NCI-H748 treated with DMSO at 0.1 percent for 48 hours (cell line): ENCODE results near the gene KLHDC4.
"Not testable (repeated sequence)": the region's sequence is repeated elsewhere in the genome, so short reads cannot be mapped to it uniquely, and the experiment has no call there.

Source experiments
- DNase-seq: peaks from one replicate; lab custom pipeline; 2025; lab: John Stamatoyannopoulos, UW

Gene KLHDC4

DNA sequence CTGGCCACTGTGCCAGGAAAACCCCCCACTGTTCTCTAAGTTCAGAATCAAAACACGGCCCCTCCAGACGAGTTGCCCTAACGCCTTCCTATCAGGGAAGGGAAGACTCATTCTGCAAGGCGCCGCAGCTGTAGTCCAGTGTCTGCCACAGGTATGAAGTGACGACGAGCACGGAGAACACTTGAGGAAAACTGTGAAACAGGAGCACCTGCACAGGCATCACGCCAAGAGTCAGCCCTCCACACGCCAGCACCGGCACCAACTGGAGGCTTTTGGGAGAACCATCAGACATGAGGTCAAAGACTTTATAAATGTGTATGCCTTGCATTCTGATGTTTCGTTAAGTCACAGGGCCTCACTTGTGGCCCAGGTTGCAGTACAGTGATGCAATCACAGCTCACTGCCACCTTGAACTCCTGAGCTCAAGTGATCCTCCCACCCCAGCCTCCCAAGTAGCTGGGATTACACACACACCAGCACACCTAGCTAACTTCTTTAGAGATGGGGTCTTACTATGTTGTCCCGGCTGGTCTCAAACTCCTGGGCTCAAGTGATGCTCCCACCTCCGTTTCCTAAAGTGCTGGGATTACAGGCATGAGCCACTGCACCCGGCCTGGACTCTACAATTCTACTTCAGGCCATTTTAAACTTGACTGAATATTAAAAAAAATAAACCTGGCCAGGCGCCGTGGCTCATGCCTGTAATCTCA lies 22.9 kb downstream of the KLHDC4 start:
- no peak for DNase-seq

DNA sequence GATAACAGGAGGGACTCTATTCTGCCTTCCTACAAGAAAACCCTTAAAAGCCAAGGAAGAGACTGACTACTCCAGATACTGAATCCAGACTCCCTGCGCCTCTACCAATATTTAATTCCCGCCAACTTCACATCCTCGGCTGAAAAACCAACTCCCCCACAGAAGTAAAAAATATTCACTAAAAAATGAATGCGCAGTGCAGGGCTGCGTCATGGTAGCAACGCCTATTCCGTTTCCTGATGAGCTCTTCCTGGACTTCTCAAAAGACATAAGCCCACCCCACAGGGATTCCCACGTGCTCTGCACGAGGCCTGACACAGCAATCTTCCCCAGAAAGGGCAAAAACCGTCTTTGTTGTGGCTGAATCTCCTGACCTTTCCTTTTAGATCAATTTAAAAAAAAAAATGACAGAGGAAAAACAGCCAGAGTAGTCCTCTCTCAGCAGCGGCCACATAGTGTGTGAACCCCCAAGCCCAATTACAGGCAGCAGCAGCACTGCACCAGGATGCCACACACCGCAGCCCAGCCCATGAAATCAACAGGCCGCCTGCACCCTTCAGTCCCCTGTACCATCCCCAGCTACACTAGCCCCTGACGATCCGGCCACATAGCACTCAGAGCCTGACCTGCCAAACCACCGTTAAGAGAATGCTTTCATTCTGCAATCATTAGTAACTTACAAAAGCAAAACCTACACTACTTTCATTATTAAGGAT lies 23.9 kb downstream of the KLHDC4 start:
- DNase-seq = no peak

DNA sequence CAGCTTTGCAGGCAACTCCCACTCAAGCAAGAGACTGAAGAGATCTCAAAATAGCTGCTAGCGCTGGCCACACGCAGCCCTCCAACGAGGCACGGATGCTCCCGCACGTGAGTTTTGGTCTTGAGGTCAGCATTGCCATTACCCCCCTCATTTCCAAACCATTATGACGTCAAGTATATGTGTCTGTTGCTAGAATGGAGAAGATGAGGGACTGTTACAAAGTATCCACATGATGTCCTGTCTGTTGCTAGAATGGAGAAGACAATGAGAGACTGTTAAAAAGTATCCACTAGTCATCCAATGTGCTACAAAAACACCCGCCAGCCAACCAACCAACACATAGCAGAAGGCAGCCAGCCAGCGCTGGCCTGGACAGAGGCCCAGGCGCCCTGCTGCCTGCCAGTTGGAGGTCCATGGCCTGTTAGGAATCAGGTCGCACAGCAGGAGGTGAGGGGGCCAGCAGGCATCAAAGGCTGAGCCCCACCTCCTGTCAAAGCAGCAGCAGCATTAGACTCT lies 24.8 kb downstream of the KLHDC4 start:
- no peak for DNase-seq

DNA sequence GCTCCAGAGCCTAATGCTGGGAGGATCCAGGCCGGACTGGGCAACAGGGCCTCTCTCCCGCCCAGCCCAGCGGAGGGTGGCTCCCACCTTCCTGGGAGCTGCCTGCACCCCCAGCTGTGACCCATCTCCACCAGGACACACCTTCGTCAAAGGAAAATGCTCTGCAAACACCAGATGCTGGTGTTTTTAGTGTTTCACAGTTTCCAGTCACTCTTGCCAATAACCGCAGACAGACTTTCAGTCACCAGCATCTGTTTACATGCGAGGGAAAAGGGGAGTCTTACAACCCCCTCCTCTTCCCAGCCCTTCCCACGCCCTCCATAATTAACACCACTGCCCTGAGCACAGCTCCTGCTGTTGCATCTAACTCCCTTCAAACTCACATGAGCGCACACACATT lies 25.3 kb downstream of the KLHDC4 start:
- no peak for DNase-seq

DNA sequence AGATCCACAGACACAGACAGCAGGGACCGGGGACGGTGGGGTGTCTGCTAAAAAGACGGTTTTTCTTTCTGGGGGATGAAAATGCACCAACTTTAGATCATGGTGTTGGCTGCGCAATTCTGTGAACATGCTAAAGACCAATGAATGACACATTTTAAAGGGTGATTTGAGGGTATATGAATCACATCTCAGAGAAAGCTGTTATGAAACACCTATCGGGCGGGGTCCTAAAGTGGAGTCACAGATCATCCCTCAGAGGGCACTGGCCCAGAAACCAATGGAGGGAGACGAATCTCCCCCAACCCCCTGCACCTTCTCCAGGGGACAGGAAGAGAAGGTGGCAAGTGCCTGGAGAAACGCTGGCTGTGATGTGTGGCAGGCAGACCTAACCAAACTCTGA lies 26.0 kb downstream of the KLHDC4 start:
- no peak for DNase-seq

DNA sequence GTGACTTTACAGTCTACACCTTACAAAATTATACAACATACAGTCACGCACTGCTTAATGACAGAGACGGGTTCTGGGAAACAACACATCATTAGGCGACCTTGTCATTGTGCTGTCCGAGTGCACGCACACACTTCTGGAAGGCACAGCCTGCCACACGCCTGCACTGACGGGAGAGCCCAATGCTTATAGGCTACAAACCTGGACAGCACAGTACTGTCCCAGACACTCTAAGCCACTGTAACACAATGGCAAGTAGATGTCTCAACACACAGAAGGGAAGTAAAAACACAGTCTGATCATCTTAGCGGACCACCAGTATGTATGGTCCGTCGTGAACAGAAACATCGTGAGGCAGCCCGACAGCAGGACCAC lies 29.8 kb downstream of the KLHDC4 start:
- no peak for DNase-seq

DNA sequence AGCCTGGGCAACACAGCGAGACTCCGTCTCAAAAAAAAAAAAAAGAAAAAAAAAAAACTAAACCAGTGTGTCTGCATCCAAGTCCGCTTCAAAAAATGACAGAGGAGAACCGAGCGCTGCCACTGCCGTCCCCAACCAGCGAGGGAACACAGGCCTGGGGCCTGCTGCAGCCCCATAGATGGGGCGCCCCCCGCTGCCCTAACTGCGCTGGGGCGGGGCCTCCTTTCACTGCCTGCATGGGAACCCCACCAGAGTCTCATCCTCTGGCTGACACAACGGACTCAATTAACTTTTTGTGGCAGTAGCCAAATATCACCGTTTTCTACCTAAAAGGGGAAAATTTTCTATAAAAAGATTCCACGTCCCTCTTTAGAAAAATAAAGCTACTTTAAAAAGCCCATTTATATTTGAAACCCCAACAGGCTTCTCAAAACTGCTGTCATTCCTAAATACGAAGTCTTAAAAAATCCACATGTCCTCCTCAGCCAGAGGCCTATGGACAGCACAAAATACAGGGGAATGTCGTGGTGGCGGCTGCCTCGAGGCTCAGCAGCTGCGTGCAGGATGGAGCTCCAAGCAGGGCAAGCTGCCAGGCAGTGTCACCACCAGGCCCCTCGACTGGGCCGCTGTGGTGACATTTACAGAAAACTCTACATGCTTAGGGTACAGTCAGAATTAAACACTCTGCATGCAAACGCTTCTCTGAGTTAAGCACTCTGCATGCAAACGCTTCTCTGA lies 30.3 kb downstream of the KLHDC4 start:
- DNase-seq = no peak

DNA sequence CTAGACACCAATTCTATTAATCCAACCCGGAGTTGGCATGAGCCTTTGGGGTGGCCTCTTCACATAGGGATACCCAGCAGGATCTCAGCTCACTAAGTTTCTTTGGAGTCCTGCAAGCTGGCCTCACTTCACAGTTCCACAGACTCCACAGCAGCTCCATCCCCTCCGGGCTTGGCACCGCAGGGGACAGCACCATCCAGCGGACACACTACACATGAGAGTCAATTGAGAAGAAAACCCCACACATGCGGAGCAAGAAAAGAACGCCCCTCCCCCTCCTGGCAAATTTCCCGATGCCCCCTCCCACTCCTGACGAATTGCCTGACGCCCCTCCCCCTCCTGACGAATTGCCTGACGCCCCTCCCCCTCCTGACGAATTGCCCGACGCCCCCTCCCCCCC lies 31.1 kb downstream of the KLHDC4 start:
- no peak for DNase-seq

DNA sequence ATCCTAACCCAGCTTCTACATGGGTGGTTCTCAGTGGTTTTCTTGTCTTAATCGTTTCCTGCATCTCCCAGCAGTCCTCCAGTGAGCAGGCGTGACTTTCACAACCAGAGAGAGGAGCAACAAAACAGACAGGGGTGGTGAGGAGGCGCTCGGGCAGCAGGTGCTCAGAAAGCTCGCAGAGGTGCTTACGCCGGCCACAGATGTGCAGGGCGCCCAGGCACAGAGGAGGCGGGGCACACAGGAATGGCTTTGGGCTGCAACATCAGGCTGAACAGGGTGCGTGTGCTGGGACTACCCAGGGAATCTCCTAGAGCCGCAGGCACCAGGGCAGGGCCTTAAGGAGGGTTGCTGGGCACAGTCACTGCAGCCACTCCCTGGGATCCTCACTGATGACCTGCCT lies 32.6 kb downstream of the KLHDC4 start:
- peak; percentile 64 for DNase-seq

DNA sequence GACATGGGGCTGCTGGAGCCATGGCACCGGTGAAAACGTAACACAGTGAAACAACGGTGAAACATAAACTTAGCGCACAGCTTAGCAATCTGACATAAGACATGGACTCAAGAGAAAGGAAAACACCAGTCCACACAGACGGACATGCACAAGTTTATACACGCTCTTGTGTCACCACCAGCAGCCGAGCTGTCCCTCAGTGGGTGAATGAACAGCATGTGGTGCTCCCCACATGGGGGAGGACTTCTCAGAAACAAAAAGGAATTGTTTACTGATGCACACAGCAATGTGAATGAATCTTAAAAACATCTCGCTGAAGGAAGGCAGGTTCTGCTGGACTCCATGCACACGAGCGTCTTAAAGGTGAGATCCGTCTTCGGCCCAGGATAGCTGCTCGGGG lies 34.2 kb downstream of the KLHDC4 start:
- no peak for DNase-seq

DNA sequence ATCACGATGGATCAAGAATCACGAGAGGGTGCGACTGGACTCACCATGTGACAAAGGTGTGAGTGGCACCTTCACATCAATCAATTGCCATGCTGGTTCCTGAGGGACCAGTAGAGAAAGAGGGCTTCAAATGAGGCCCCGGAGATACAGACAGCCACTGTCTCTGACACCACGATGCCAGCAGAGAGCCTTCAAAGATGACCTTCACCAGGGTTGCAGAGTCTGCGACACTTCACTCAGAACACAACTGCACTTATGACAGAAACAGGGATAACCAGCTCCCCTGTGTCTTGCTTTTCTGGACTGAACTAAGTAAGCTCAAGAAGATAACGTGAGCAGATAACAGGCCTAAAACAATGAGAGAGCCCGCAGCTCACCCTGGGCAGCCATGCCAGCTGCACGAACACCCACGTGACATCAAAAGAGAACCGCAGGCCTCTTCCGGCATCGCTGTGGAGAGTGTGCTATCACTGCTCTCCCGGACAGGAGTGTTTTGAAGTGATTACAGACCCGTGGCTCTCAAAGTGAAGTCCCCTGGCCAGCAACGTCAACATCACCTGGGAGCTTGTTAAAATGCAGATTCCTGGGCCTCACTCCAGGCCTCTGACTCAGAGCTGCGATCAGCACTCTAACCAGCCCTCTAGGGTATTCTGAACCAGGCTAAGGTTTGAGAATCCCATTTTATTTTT lies 36.4 kb downstream of the KLHDC4 start:
- no peak for DNase-seq

DNA sequence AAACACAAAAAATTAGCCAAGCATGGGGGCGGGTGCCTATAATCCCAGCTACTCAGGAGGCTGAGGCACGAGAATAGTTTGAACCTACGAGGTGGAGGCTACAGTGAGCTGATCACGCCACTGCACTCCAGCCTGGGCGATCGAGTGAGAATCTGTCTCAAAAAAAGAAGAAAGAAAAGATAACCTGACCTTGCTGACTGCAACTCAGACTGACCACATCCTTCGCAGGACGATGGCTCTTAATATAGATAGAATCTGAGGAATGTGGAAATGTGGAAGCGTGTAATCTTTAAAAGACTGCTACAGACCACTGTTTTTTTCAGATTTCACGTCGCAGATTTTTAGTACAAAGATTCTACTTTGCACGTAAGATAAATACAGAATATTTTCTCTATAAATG lies 37.8 kb downstream of the KLHDC4 start:
- no peak for DNase-seq

DNA sequence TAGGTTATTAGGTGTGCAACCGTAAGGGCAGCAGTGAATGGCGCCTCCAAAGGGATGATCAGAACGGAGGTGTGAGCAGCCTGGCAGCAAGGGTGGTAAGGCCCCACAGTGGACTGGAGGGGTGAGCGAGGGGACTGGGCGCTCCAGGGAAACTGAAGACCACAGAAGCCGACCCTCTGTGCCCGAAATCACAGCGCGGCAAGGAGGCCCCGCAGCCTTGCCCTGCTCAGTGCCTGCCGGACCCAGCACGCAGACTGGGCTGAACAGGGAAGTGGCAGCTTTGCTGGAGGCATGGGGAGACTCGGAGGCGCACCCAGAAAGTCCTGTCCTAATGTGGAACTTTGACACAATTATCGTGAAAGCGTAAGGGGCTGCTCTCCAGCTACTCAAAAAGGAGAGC lies 38.4 kb downstream of the KLHDC4 start:
- no peak for DNase-seq

DNA sequence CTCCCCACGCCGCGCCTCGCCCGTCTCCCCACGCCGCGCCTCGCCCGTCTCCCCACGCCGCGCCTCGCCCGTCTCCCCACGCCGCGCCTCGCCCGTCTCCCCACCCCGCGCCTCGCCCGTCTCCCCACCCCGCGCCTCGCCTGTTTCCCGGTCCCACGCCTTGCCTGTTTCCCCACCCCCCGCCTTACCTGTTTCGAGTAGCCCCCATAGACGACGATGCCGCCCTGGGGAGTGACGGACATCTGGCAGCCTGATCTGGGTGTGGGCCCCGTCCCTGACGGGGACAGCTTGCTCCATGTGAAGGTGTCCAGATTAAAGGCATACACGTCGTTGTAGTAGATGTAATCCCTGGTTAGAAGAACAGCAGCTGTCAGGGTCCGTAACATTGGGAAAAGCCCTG lies 39.2 kb downstream of the KLHDC4 start:
- DNase-seq = not testable (repeated sequence)

DNA sequence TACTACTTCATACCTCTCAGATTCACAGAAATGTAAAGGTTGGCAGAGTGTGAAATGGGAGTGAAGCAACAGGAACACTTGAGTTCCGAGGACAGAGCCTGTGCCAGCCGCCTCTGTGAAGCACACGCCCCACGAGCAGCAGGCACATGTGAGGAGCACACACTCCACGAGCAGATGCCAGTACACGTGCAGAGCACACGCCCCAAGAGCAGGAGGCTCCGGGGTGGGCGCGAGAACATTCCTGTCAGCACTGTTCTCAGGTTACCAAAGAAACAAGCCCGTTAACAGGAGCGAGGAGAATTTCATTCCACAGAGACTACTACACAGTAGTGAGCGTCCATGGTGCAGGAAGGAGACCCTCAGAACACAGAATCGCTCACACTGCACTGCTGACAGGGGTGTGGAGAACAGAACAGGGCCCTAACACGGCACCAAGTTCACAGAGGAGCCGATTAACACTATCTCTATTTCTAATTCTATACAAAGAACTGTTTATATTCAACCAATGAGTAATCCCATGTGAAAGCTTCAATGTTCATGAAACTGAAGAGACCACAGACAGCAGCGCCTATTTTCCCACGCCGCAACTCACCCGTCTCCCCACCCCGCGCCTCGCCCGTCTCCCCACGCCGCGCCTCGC lies 40.1 kb downstream of the KLHDC4 start:
- DNase-seq = no peak

DNA sequence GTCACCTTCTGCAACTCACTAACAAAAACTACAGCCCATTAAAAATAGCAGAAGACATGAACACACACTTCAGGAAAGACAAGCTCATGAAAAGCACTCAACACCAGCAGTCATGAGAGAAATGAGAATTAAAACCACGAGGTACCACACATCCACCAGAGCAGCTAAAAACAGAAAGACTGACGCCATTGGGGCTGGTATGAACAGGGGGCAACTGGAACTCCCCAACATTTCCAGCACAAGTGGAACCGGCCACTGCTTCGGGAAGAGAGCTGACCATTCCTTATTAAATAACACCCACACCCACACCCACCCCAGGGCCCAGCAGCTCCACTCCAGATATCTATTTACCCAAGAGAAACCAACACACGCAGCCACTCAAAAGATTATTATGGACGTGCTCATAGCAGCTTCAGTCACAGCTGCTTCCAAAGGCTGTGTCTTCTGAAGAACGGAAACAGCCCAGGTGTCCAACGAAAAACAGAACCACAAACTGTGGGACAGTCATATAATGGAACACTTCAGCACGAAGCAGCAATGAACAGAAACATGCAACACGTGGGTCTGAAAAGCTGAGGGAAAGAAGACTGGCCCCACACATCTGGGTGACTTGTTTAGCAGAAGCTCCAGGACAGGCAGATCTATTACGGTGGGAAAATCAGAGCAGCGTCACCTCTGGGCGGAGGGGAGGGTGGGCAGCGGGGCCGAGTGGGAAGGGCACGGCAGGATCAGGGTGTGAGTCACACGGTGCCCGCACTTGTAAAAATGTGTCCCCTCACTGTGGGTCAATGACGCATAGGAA lies 41.1 kb downstream of the KLHDC4 start:
- DNase-seq = peak; percentile 17

DNA sequence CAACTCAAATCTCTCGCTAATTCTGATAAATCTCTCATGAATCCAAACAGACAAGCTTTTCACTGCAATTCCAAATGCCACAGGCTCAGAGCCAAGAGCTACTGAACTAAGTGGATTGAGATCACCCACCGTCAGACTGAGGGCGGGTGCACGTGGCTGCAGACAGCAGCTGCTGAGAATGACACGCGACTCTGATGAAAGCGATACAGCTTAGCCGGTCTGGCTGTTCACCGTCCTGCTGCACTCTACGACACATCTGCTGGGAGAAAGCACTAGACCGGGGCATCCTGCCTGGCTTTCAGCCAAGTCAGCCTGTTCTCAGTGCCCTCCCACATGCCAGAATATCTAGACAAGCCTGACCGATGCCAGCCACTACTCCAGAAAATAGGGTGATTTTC lies 42.6 kb downstream of the KLHDC4 start:
- DNase-seq = peak; percentile 21

DNA sequence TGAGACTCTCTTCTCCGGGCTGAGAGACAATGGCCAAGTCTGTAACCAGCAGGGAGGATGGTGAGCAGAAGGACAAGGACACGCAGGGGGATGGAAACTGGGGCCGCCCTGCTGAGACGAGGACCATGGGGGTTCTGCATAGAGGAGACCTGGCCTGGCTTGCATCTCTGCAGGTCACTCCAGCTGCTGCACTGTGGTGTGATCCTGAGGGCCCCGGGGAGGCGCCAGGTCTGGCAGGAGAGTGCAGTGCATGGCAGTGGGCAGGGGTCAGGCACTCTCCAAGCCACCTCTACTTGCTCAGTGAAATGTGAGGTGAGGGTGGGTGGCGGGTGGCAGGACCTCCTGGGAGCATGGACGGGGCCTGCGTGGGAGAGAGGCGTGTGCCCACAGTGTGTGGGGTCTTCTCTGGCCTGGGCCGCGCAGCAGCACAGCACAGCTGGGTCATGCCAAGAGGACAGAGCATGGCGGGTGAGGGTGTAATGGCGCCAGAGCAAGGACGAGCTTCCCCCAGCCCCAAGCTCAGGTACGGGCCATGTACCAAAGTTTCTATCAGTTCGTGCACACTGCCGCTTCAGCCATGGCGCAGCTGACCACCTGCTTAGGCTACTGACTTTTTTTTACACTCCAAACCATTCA lies 43.1 kb downstream of the KLHDC4 start:
- no peak for DNase-seq

DNA sequence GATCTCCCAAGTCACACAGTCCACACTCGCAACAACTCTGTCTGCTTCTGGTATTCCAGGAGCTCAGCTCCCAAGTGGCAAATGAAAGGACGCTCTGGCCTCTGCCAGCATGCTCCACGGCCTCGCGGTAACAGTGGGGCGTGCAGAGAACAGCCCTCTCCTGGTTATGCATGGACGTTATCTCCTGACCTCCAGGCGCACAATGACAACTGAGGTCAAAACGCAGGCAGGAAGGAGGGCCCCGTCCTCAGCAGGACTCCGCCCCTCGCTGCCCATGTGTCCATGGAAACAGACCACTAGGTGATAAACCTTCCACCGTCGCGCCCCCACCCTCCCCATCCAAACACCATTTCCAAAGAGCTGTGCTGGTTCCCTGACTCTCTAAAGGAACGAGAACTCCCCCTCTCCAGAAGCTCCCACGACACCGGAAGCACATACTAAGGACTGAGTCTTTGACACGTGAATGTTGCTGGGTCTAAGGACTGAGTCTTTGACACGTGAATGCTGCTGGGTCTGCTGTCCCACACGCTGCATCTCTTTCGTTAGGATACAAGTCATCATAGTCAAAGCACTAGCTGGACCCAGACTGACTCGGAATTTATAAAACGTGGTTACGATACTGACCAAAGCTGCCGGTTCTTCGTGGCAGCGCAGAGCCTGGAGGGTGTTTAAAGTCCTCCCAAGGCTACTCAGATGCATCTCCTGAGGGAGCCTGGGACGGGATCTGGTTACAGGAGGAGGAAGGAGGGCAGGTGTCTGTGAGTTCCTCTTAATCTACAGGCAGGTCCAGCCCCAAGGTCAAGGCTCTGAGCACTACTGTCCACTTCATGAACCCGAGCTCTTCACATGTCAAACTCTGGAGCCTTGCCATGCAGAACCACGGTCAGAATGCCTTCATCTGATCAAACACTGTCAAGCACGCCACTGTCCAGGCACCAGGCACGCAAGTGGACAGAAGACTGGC lies 43.9 kb downstream of the KLHDC4 start:
- DNase-seq = no peak
